A673 (cell line): ENCODE data around the gene PNMT.

Source experiments
- EZH2 ChIP-seq: fragments of 200-600 bp; sonication (generic); IDR thresholded peaks from 2 replicates; pipeline ENCODE4 v1.6.1; 2017; ENCODE audit warnings: borderline replicate concordance, low read depth, mild to moderate bottlenecking, mixed read lengths, antibody characterized with exemption, low read length; ENCODE audit not compliant: poor library complexity, severe bottlenecking
- TF ChIP-seq, protein P1 (sequence below): fragments of 300-800, 200-600 bp; sonication (generic); conservative IDR thresholded peaks from 2 replicates; pipeline ENCODE4 v1.5.1; 2017; ENCODE audit warnings: low read depth, mild to moderate bottlenecking, antibody characterized with exemption, low read length, moderate library complexity, mixed read lengths

GRCh38 chr17:39659279-39660010 lies 8.8 kb upstream of the PNMT start:
- TF ChIP-seq, protein P1, sequence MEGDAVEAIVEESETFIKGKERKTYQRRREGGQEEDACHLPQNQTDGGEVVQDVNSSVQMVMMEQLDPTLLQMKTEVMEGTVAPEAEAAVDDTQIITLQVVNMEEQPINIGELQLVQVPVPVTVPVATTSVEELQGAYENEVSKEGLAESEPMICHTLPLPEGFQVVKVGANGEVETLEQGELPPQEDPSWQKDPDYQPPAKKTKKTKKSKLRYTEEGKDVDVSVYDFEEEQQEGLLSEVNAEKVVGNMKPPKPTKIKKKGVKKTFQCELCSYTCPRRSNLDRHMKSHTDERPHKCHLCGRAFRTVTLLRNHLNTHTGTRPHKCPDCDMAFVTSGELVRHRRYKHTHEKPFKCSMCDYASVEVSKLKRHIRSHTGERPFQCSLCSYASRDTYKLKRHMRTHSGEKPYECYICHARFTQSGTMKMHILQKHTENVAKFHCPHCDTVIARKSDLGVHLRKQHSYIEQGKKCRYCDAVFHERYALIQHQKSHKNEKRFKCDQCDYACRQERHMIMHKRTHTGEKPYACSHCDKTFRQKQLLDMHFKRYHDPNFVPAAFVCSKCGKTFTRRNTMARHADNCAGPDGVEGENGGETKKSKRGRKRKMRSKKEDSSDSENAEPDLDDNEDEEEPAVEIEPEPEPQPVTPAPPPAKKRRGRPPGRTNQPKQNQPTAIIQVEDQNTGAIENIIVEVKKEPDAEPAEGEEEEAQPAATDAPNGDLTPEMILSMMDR = no peak
- TF ChIP-seq EZH2 = no peak
